GM12891 (cell line): Measurements from ENCODE around the gene HOXA6.

ENCODE experiments used
- PAX5 ChIP-seq: IDR thresholded peaks from 2 replicates; pipeline ENCODE4 v1.6.1; 2011; ENCODE audit warnings: low read length, moderate library complexity, mild to moderate bottlenecking; ENCODE audit not compliant: insufficient read depth, severe bottlenecking
- POLR2A ChIP-seq: IDR thresholded peaks from 2 replicates; pipeline ENCODE4 v1.6.1; 2011; ENCODE audit warnings: low read depth, low read length, control low read depth
- POLR2AphosphoS5 ChIP-seq: IDR thresholded peaks from 2 replicates; pipeline ENCODE4 v1.6.1; 2011; ENCODE audit warnings: low read depth, low read length, control low read depth
- POU2F2 ChIP-seq: IDR thresholded peaks from 2 replicates; pipeline ENCODE4 v1.6.1; 2011; ENCODE audit warnings: low read depth, mild to moderate bottlenecking, control low read depth, low read length, moderate library complexity
- SPI1 ChIP-seq: IDR thresholded peaks from 2 replicates; pipeline ENCODE4 v1.6.1; 2011; ENCODE audit warnings: low read depth, low read length, control low read depth
- TAF1 ChIP-seq: IDR thresholded peaks from 2 replicates; pipeline ENCODE4 v1.6.1; 2011; ENCODE audit warnings: low read depth, low read length, control low read depth

DNA sequence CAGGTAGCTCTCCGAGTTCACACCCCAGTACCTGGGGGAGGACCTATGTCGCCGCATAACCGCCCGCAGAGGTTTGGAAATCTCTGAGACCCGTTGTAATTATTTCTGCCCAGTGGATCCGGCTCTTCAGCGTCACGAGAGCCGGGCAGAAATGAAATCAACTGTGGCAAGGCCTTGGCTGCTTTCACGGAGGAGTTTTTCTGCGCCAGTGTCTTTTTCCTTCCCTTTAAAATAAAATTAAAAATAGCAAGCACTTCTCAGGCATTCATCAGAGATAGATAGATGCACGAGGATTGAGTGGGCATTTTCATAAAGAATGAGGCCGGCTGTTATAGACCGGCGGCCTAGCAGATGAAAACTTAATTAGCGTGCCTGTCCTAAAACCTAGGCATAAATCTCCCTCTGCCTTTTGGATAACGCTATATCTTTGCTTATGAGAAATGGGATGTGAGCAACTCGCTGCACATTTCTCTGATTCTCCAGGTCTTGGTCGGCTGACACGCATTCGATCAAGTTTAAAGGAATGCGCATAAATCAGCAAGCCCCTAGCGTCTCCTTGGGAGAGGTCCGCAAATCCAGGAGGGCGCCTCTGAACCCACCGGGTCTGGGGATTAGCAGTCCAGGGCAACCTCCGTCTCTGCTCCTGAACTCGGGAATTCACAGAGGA, 45.9 kb upstream of the HOXA6 start:
- no peak for TF ChIP-seq POU2F2
- no peak for TF ChIP-seq POLR2A
- no peak for TF ChIP-seq TAF1
- no peak for TF ChIP-seq POLR2AphosphoS5
- no peak for TF ChIP-seq SPI1
- TF ChIP-seq PAX5, result no peak
